A673 (cell line): ENCODE data around the gene NDST1.

Experiments
- EZH2 ChIP-seq: fragments of 200-600 bp; sonication (generic); IDR thresholded peaks from 2 replicates; pipeline ENCODE4 v1.6.1; 2017; ENCODE audit warnings: borderline replicate concordance, low read depth, mild to moderate bottlenecking, mixed read lengths, antibody characterized with exemption, low read length; ENCODE audit not compliant: poor library complexity, severe bottlenecking
- TF ChIP-seq, protein P1 (sequence below): fragments of 300-800, 200-600 bp; sonication (generic); conservative IDR thresholded peaks from 2 replicates; pipeline ENCODE4 v1.5.1; 2017; ENCODE audit warnings: low read depth, mild to moderate bottlenecking, antibody characterized with exemption, low read length, moderate library complexity, mixed read lengths

DNA sequence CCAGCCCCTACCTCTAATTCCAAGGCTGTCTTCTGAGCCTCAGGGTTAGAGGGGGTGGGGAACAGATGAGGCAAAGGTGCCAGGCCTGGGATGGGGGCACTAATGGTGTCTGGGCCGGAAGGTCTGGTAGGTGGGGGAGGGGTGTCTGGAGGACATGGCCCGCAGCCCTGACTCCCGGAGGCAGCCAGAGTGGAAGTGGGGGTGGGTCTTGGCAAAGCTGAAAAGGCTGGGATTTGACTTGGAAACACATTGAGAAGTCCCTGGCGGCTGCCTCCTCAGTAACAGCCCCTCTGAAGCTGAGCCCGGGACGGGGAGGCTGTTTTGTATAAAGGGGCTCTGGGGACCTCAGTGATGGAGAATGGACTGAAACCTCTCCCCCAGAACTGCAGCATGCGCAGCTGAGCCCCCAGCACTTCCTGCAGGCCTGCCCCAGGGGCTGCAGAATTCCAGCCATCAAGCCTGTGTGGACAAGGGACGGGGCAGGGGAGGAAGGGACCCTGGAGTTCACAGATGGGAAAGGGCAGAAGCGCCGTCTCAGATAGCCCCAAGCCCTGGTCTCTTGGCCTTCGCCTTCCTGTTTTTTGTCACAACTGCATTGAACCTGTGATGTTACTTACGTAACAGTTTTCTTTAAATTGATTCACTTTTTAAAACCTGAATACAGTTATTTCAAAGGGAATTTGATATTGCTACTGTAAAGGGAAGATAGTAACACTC, 83.2 kb downstream of the NDST1 start:
- TF ChIP-seq, protein P1, sequence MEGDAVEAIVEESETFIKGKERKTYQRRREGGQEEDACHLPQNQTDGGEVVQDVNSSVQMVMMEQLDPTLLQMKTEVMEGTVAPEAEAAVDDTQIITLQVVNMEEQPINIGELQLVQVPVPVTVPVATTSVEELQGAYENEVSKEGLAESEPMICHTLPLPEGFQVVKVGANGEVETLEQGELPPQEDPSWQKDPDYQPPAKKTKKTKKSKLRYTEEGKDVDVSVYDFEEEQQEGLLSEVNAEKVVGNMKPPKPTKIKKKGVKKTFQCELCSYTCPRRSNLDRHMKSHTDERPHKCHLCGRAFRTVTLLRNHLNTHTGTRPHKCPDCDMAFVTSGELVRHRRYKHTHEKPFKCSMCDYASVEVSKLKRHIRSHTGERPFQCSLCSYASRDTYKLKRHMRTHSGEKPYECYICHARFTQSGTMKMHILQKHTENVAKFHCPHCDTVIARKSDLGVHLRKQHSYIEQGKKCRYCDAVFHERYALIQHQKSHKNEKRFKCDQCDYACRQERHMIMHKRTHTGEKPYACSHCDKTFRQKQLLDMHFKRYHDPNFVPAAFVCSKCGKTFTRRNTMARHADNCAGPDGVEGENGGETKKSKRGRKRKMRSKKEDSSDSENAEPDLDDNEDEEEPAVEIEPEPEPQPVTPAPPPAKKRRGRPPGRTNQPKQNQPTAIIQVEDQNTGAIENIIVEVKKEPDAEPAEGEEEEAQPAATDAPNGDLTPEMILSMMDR = no peak
- TF ChIP-seq EZH2 = no peak
